22Rv1 (cell line): ENCODE data around the gene ANK2.

Experiments
- ZFX ChIP-seq: fragments of 450-650 bp; IDR thresholded peaks from 2 replicates; pipeline ENCODE4 v1.6.1; 2017; ENCODE audit warnings: antibody characterized with exemption, borderline replicate concordance
- TF ChIP-seq, protein P1 (sequence below): fragments of 450-650 bp; IDR thresholded peaks from 2 replicates; pipeline ENCODE4 v1.5.1; 2017; ENCODE audit warnings: mild to moderate bottlenecking

DNA sequence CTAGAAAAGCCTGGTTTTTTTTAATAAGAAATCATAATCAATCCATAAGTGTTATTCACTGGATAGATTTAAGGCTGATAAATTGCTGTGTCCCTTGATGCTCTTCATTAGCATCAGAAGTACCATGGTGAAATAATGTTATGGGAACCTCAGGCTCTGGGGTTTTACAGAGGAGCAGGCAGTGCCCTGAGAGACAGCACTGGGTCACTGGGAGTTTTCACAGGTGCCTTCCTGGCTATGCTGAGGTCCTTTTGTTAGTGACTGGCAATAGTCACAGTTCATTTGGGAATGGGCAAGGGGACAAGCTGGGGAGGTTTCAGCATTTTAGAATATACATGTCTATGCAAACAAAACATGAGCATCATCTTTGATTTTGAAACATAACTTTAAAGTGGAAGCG, 38.6 kb downstream of the ANK2 start:
- TF ChIP-seq, protein P1, sequence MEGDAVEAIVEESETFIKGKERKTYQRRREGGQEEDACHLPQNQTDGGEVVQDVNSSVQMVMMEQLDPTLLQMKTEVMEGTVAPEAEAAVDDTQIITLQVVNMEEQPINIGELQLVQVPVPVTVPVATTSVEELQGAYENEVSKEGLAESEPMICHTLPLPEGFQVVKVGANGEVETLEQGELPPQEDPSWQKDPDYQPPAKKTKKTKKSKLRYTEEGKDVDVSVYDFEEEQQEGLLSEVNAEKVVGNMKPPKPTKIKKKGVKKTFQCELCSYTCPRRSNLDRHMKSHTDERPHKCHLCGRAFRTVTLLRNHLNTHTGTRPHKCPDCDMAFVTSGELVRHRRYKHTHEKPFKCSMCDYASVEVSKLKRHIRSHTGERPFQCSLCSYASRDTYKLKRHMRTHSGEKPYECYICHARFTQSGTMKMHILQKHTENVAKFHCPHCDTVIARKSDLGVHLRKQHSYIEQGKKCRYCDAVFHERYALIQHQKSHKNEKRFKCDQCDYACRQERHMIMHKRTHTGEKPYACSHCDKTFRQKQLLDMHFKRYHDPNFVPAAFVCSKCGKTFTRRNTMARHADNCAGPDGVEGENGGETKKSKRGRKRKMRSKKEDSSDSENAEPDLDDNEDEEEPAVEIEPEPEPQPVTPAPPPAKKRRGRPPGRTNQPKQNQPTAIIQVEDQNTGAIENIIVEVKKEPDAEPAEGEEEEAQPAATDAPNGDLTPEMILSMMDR = no peak
- TF ChIP-seq ZFX = no peak
